ENCODE measurements around the gene ITIH3. TPM values are rescaled to one million over a fixed set of nuclear protein-coding genes. Genes with fewer than 3 reads are reported as not detected.

The ITIH3 gene
- total and polyA plus RNA-seq, 2 experiments from 2014 or later = 0.06 to 0.88 TPM

DNA sequence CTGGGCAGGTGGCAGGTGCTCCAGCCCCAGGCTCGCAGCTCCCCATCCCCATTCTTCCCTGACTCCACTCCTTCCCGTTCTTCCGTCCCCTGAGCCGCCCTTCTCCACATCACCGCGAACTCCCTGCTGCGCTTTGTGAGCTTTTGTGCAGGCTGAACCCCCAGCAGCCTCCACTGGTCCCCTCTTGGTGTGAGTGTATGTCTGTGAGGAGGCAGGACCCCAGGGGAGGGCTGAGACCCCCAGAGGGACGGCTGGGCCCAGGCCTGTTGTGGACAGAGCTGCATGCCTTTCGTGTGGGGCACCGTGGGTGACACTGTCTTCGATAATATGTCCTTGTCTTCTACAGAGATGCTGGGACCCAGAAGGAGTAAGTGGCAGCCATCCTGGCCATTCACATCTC, 7.3 kb upstream of the ITIH3 start:
- Histone ChIP-seq H3K9me3 (ENCODE audit: low read depth) (no peaks in the 10 kb centered on the region), H3K36me3 (no peaks in the 10 kb centered on the region), H3K27ac (no peak overlapping the region), H3K4me3 (no peak overlapping the region), H3K27me3 (peaks cover under 1% of the 10 kb centered on the region), H3K4me1 (ENCODE audit: low read depth) (no peaks in the 10 kb centered on the region)
- no peak for DNase-seq (ENCODE audit: low read depth in 1 of 2, low spot score in 1 of 2)
- no peak for TF ChIP-seq CTCF (IDR thresholded peaks at IDR 0.05; ENCODE audit: low read depth, low read length)

GRCh38 chr3:52787672-52788625, 6.6 kb upstream of the ITIH3 start:
- H3K27ac ChIP-seq = no peak overlapping the region
- no peak overlapping the region for H3K4me3 ChIP-seq
- no peaks in the 10 kb centered on the region for H3K9me3 ChIP-seq (ENCODE audit: low read depth)
- no peaks in the 10 kb centered on the region for H3K27me3 ChIP-seq
- H3K4me1 ChIP-seq (ENCODE audit: low read depth) = no peaks in the 10 kb centered on the region
- no peak for TF ChIP-seq CTCF (IDR thresholded peaks at IDR 0.05; ENCODE audit: low read depth, low read length)
- no peak for DNase-seq (ENCODE audit: low read depth in 1 of 2, low spot score in 1 of 2)
- no peaks in the 10 kb centered on the region for H3K36me3 ChIP-seq

DNA sequence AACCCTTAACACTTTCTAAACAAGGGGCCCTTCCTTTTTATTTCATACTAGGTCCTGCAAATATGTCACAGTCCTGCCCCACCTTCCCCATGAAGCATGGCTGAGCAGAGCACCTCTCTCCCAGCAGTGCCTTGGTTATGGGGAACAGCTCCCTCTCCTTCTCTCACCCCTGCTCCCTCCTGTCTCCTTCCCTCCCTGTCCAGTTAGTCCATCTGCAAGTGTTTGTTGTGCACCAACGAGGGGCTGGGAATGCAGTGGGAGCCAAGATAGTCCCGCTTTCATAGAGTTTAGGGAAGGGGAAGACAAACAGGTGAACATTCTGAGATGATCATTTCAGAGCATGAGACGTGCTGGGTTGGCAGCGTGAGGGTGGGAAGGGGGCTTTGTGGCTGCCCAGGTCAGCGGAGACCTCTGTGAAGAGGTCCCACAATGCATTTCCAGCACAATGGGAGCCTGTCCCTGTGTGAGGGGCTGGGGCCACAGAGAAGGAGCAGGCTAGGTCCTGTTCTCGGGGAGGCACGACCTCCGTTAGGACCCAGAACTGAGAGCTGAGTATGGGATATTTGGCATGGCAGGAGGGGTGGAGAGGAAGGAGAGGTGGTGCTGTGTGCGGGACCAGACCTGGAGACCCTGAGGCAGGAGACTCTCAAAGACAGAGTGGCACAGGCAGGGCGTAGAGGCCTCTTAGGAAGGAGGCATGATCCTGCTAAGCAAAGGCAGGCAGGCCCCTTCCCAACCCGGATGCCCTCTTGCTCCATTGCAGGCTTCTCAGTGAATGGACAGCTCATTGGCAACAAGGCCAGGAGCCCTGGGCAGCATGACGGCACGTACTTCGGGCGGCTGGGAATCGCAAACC, 5.5 kb upstream of the ITIH3 start:
- H3K27ac ChIP-seq = no peak overlapping the region
- H3K4me1 ChIP-seq (ENCODE audit: low read depth) = no peaks in the 10 kb centered on the region
- no peaks in the 10 kb centered on the region for H3K9me3 ChIP-seq (ENCODE audit: low read depth)
- DNase-seq (ENCODE audit: low read depth in 1 of 2, low spot score in 1 of 2) = no peak
- no peaks in the 10 kb centered on the region for H3K36me3 ChIP-seq
- TF ChIP-seq CTCF (IDR thresholded peaks at IDR 0.05; ENCODE audit: low read depth, low read length) = no peak
- no peaks in the 10 kb centered on the region for H3K27me3 ChIP-seq
- H3K4me3 ChIP-seq = no peak overlapping the region

GRCh38 chr3:52789746-52790040, 4.9 kb upstream of the ITIH3 start:
- no peaks in the 10 kb centered on the region for H3K36me3 ChIP-seq
- H3K4me1 ChIP-seq (ENCODE audit: low read depth) = no peaks in the 10 kb centered on the region
- no peak overlapping the region for H3K4me3 ChIP-seq
- no peaks in the 10 kb centered on the region for H3K9me3 ChIP-seq (ENCODE audit: low read depth)
- no peak for DNase-seq (ENCODE audit: low read depth in 1 of 2, low spot score in 1 of 2)
- no peak overlapping the region for H3K27ac ChIP-seq
- TF ChIP-seq CTCF (IDR thresholded peaks at IDR 0.05; ENCODE audit: low read depth, low read length) = no peak
- no peaks in the 10 kb centered on the region for H3K27me3 ChIP-seq

GRCh38 chr3:52790337-52790736, 4.3 kb upstream of the ITIH3 start:
- Histone ChIP-seq H3K27ac (no peak overlapping the region), H3K27me3 (no peaks in the 10 kb centered on the region), H3K4me3 (no peak overlapping the region), H3K4me1 (ENCODE audit: low read depth) (no peaks in the 10 kb centered on the region), H3K36me3 (no peaks in the 10 kb centered on the region), H3K9me3 (ENCODE audit: low read depth) (no peaks in the 10 kb centered on the region)
- TF ChIP-seq CTCF (IDR thresholded peaks at IDR 0.05; ENCODE audit: low read depth, low read length) = no peak
- DNase-seq (ENCODE audit: low read depth in 1 of 2, low spot score in 1 of 2) = no peak
